ENCODE data around the gene RFESD. TPM values are rescaled to one million over a fixed set of nuclear protein-coding genes. Genes with fewer than 3 reads are reported as not detected.
A peak's percentile ranks its signal among the peaks of the same experiment; 100 is the strongest.

RFESD gene
- total and polyA plus RNA-seq, 2 of the 8 experiments (the other 6 are each of a cell fraction or from before 2014, with no cell fraction given) = 1.7 to 2.0 TPM

GRCh38 chr5:95620030-95620869, 26.3 kb upstream of the RFESD start, which contains the start of gene GPR150:
GPR150 (plus strand) TSS chr5:95620087; CDS start chr5:95620276, 189 bp downstream.
- H2AK5ac ChIP-seq (ENCODE audit: low read depth, low read length) = no peak within 1 kb of the TSS
- CTCF ChIA-PET (ENCODE audit: partially characterized antibody) = interaction anchor here (1.2 kb wide), 1 partner anchor 227 kb away, joined by 3 read pairs; no protein-coding TSS in a partner anchor
- H3K23me2 ChIP-seq (ENCODE audit: low read depth, low read length) = peaks cover 15% of the 10 kb centered on the region
- 2% methylated on average over 56 of the region's 85 CpGs; no CpG with 5 or more reads in 1 of the 2 experiments for WGBS, 2 experiments (ENCODE audit: extremely low coverage in 1 of 2, insufficient coverage in 1 of 2, insufficient read length in 1 of 2, insufficient replicate concordance in 2 of 2, low coverage in 1 of 2, low lambda C conversion rate in 2 of 2, missing lambda C conversion rate in 1 of 2)
- no peaks in the 10 kb centered on the region for H4K20me1 ChIP-seq (replicated peaks in 1 of 2; ENCODE audit: control insufficient read depth in 1 of 2, insufficient read depth in 2 of 2, low read length in 2 of 2)
- H3K36me3 ChIP-seq (ENCODE audit: control insufficient read depth in 2 of 4, insufficient read depth in 4 of 4, low read length in 3 of 4) = no peaks in the 10 kb centered on the region
- H4K91ac ChIP-seq (replicated peaks; ENCODE audit: insufficient read length, low read length) = no peak within 1 kb of the TSS
- DNase-seq (ENCODE audit: low read depth in 1 of 2, low spot score in 2 of 2) (peak in 1 of 2 experiments; percentile 76), FAIRE-seq (no peak)
- peaks cover 6 to 13% (median 9%) of the 10 kb centered on the region in 4 experiments for H3K4me1 ChIP-seq (replicated peaks in 1 of 4; ENCODE audit: control insufficient read depth in 3 of 4, insufficient read depth in 4 of 4, low read length in 3 of 4)
- no peak within 1 kb of the TSS for H3K27ac ChIP-seq (ENCODE audit: low read depth, low read length)
- peaks cover 10 to 49% (median 39%) of the 10 kb centered on the region in 4 experiments for H3K27me3 ChIP-seq (replicated peaks in 1 of 4; ENCODE audit: control insufficient read depth in 3 of 4, extremely low read depth in 1 of 4, insufficient read depth in 3 of 4, low read length in 3 of 4)
- POLR2A ChIA-PET (ENCODE audit: partially characterized antibody) = no interaction called here
- no peak within 1 kb of the TSS for H2BK20ac ChIP-seq (ENCODE audit: low read length)
- H3K56ac ChIP-seq (replicated peaks; ENCODE audit: insufficient read length, low read depth, low read length) = peak within 1 kb of the TSS; percentile 24
- peak within 1 kb of the TSS; percentile 12; the same call in 1 of the 2 replicates for H4K8ac ChIP-seq (ENCODE audit: extremely low read depth, insufficient read depth, low read length)
- H3K14ac ChIP-seq (ENCODE audit: insufficient read length) = no peak within 1 kb of the TSS
- H3K79me1 ChIP-seq (ENCODE audit: low read depth, low read length) = no peaks in the 10 kb centered on the region
- H3K4ac ChIP-seq (replicated peaks; ENCODE audit: insufficient read length, low read depth, low read length) = no peak within 1 kb of the TSS
- H3K4me2 ChIP-seq (ENCODE audit: insufficient read depth in 1 of 2, low read depth in 2 of 2, low read length in 2 of 2) = peak within 1 kb of the TSS; percentile 91 to 95
- H3K9me3 ChIP-seq (ENCODE audit: insufficient read depth in 2 of 2, low read depth in 1 of 2, low read length in 1 of 2) = no peaks in the 10 kb centered on the region
- H3K18ac ChIP-seq (ENCODE audit: extremely low read depth, low read length) = peak within 1 kb of the TSS; percentile 15; the same call in 1 of the 2 replicates
- H2BK120ac ChIP-seq (replicated peaks; ENCODE audit: low read depth, low read length) = no peak within 1 kb of the TSS
- H4K5ac ChIP-seq (ENCODE audit: insufficient read length, low read depth, low read length) = no peak within 1 kb of the TSS
- H2BK12ac ChIP-seq (ENCODE audit: low read depth, low read length) = 0 out of 2 replicates have a peak within 1 kb of the TSS, but pooled peaks have one; percentile 50
- peak within 1 kb of the TSS; percentile 62 for H2AFZ ChIP-seq (ENCODE audit: low read length)
- H3K23ac ChIP-seq (ENCODE audit: insufficient read length) = no peak within 1 kb of the TSS
- peak within 1 kb of the TSS in 2 of 4 experiments; percentile 25 to 52; a peak in 4 of 7 replicates for H3K9ac ChIP-seq (replicated peaks in 1 of 4; ENCODE audit: extremely low read depth in 1 of 4, low read depth in 3 of 4, low read length in 3 of 4)
- H3K79me2 ChIP-seq (ENCODE audit: control insufficient read depth in 1 of 2, insufficient read depth in 2 of 2, low read length in 2 of 2) = no peaks in the 10 kb centered on the region
- peak within 1 kb of the TSS; percentile 28 to 60 (median 40) for H3K4me3 ChIP-seq (ENCODE audit: extremely low read depth in 1 of 4, insufficient read depth in 2 of 4, low read depth in 3 of 4, low read length in 4 of 4)
- H2BK5ac ChIP-seq (ENCODE audit: low read depth, low read length) = no peak within 1 kb of the TSS
- no peak within 1 kb of the TSS for H2BK15ac ChIP-seq (ENCODE audit: low read length)
- TF ChIP-seq EZH2 (IDR thresholded peaks at IDR 0.05; ENCODE audit: low read depth, low read length, severe bottlenecking) (peak; percentile 79), ASH2L (IDR thresholded peaks at IDR 0.05; ENCODE audit: low read length) (no peak), JUN (IDR thresholded peaks at IDR 0.05; ENCODE audit: low read depth, low read length) (no peak), SUZ12 (IDR thresholded peaks at IDR 0.05; ENCODE audit: low read length) (peak; percentile 75; the same call in 1 of the 2 replicates), KDM5A (IDR thresholded peaks at IDR 0.05; ENCODE audit: low read length) (no peak), BCL11A (IDR thresholded peaks at IDR 0.05; ENCODE audit: low read depth in 2 of 2, low read length in 2 of 2) (no peak), EGR1 (IDR thresholded peaks at IDR 0.05; ENCODE audit: borderline replicate concordance, low read depth, low read length) (no peak), SIX5 (IDR thresholded peaks at IDR 0.05; ENCODE audit: low read depth, low read length) (no peak), TAF7 (optimal IDR thresholded peaks at IDR 0.05; ENCODE audit: borderline replicate concordance, low read depth, low read length) (no peak), CBX8 (IDR thresholded peaks at IDR 0.05; ENCODE audit: borderline replicate concordance, low read depth, low read length) (no peak), CTBP2 (IDR thresholded peaks at IDR 0.05; ENCODE audit: borderline replicate concordance, insufficient read depth, insufficient read length, low read length) (peak; percentile 11), BACH1 (IDR thresholded peaks at IDR 0.05; ENCODE audit: low read length) (no peak)

All from H1 (cell line).